ENCODE measurements around the gene PRICKLE2. TPM values are rescaled to one million over a fixed set of nuclear protein-coding genes. Genes with fewer than 3 reads are reported as not detected.

PRICKLE2 gene
- total RNA-seq, 1 donor from 2014 or later, result 5.1 TPM

DNA sequence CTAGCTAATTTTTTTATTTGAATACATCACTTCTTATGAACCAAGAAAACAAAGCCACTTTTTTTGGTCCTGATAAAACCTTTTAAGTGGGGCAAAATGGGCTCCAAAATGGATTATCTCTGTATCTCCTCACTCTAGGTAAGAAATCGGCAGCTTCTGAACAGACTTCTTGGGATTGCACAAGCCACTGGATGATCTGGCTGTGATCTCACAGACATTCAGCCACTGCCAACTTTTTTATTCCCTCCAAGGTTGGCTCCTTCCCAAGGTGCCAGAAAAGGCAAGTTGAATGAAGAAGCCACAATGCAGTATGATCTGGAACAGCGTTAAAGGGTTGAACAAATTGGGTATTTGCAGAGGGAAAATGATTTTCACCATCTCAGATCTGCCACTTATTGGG, 73.2 kb downstream of the PRICKLE2 start:
- H3K4me3 ChIP-seq (ENCODE audit: low read depth, low read length), result no peak overlapping the region
- no peak for TF ChIP-seq CTCF (conservative IDR thresholded peaks at IDR 0.05; ENCODE audit: low read depth, low read length)
- no peak for DNase-seq (ENCODE audit: low read depth)

- no peak for TF ChIP-seq CTCF (conservative IDR thresholded peaks at IDR 0.05; ENCODE audit: low read depth, low read length)
- H3K4me3 ChIP-seq (ENCODE audit: low read depth, low read length), result no peak overlapping the region
- DNase-seq (ENCODE audit: low read depth), result no peak
Measured at GRCh38 chr3:64151342-64151871, 73.9 kb downstream of the PRICKLE2 start.

DNA sequence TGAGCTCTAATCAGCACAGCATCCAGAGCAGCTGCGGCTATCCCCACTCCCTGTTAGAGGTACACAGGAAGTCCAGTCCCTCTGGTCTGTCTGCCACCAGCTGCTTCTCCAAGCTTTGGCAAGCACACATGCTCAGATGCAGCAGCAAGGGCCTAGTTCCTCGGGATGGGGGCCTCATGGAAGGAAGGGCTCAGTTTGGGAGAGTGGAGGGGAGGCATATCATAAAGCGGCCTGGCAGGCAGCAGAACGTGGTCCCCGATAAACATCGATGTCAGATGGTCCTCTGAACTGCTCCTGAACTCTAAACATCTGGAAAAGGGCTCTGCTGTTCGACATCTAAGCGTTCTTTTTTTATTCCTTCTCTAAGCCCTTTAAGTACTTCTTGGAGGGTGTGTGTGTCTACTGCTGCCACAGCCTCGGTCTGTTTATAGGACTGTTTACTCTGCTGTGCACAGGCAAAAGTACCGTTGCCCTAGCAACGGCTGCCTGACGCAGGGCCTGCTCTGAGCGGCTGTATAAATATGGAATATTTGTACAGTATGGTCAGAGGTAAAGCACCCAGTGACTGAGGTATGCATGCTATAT, 74.6 kb downstream of the PRICKLE2 start:
- no peak overlapping the region for H3K4me3 ChIP-seq (ENCODE audit: low read depth, low read length)
- TF ChIP-seq CTCF (conservative IDR thresholded peaks at IDR 0.05; ENCODE audit: low read depth, low read length), result no peak
- no peak for DNase-seq (ENCODE audit: low read depth)

DNA sequence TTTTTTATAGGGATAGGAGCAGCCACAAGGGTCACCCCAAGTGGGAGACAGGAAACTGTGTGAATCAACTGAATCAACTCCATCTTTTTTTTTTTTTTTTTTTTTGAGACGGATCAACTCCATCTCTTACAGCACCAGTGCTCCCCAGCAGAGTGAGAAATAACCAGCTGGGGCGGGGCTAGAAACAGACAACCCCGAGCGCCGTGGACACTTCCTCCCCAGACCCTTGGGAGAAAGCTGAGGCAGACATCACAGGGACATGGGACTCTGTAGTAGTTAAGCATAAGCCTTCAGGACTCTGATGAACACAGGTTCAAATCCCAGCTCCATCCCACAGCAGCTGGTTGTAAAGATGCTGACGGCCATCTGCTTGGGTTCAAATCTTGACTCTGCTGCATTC, 75.4 kb downstream of the PRICKLE2 start:
- DNase-seq (ENCODE audit: low read depth), result no peak
- no peak overlapping the region for H3K4me3 ChIP-seq (ENCODE audit: low read depth, low read length)
- TF ChIP-seq CTCF (conservative IDR thresholded peaks at IDR 0.05; ENCODE audit: low read depth, low read length), result no peak

DNA sequence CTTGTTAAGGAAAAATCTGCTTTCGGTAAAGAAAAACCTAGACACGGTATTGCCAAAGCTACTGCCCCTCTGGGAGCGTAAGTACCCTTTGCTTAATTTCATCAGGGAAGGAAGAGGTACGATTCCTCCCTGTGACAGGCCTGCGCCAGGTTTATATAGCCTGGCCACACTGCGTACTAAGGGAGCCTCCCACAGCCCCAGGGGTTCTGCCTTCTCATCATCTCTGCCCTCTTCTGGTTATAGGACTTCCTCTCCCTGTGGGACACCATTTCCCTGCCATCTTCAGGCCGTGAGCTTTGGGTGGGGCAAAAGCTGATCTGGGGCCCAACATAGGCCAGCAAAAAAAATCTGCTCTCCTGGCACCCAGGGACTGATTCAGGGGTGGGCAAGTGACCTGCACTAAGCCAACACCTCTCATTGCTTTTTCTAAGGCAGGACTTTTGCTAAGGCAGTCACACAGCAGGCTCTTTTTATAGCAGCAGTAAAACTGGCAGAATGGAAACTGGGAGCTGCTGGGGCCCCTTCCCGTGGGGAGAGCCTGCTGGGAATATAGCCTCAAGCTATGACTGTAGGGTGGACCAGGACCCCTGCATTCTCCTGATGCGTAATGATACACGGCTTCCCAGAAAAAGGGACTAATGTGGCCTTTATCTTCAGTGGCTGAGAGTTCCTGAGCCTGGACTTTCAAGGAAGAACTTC, 76.2 kb downstream of the PRICKLE2 start:
- no peak for DNase-seq (ENCODE audit: low read depth)
- H3K4me3 ChIP-seq (ENCODE audit: low read depth, low read length), result no peak overlapping the region
- no peak for TF ChIP-seq CTCF (conservative IDR thresholded peaks at IDR 0.05; ENCODE audit: low read depth, low read length)

- DNase-seq (ENCODE audit: low read depth), result no peak
- H3K4me3 ChIP-seq (ENCODE audit: low read depth, low read length), result no peak overlapping the region
- TF ChIP-seq CTCF (conservative IDR thresholded peaks at IDR 0.05; ENCODE audit: low read depth, low read length), result no peak
Measured at GRCh38 chr3:64147211-64147610, 78.1 kb downstream of the PRICKLE2 start.

DNA sequence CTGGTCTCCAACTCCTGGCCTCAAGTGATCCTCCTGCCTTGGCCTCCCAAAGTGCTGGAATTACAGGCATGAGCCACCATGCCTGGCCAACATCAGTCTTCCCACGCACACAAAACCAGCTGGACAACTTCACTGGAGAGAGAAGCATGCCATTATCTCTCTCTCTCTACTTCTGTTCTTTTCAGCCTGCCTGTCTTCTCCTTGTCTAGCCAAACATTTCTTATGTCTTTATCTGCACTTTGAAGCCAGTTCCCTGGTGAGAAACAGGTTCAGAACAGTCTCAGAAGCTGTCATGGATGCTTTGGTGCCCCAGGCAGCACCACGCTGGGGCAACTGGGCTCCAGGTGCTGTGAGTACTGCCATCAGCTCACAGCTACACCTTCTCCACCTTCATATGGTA, 79.8 kb downstream of the PRICKLE2 start:
- no peak for DNase-seq (ENCODE audit: low read depth)
- TF ChIP-seq CTCF (conservative IDR thresholded peaks at IDR 0.05; ENCODE audit: low read depth, low read length), result no peak
- no peak overlapping the region for H3K4me3 ChIP-seq (ENCODE audit: low read depth, low read length)

Measured in epithelial cell of proximal tubule (primary cell).